ENCODE results near the gene SLAMF8. TPM values are rescaled to one million over a fixed set of nuclear protein-coding genes. Genes with fewer than 3 reads are reported as not detected.

SLAMF8 gene
- total RNA-seq, 1 experiment from 2014 or later = not detected

GRCh38 chr1:159832309-159832708, 5.6 kb downstream of the SLAMF8 start:
- Histone ChIP-seq H3K9me3 (ENCODE audit: control insufficient read depth, insufficient read depth, low read depth, low read length) (no peaks in the 10 kb centered on the region), H3K4me1 (ENCODE audit: control insufficient read depth, insufficient read depth, low read length) (no peaks in the 10 kb centered on the region), H3K36me3 (ENCODE audit: control insufficient read depth, insufficient read depth, low read length) (no peaks in the 10 kb centered on the region), H3K27me3 (ENCODE audit: control insufficient read depth, insufficient read depth, low read length) (no peaks in the 10 kb centered on the region), H3K27ac (ENCODE audit: low read length) (no peak overlapping the region), H3K4me3 (ENCODE audit: low read depth in 2 of 2, low read length in 2 of 2) (no peak overlapping the region)
- no TSS peak for BruUV-seq (replicated peaks)
- ChIA-PET CTCF (no interaction called here), POLR2A (no interaction called here)
- DNase-seq (ENCODE audit: low read depth, low spot score) = no peak
- intact Hi-C loops (cut with micrococcal nuclease; ENCODE audit: unreplicated experiment) = no loop called here
- no peak for TF ChIP-seq SIN3A (IDR thresholded peaks at IDR 0.05; ENCODE audit: borderline replicate concordance, insufficient read depth, low read depth, low read length)
- TF ChIP-seq TCF7L2 (IDR thresholded peaks at IDR 0.05; ENCODE audit: low read depth, low read length) = no peak
- no peak for TF ChIP-seq REST (IDR thresholded peaks at IDR 0.05; ENCODE audit: insufficient read depth in 1 of 2, low read depth in 2 of 2, low read length in 1 of 2)
- TF ChIP-seq POLR2AphosphoS5 (IDR thresholded peaks at IDR 0.05; ENCODE audit: low read depth, low read length) = no peak
- no peak for TF ChIP-seq CTCF (IDR thresholded peaks at IDR 0.05)
- in situ Hi-C loops (cut with HindIII; ENCODE audit: low pct_unique_long_range_greater_than_20kb, low sequenced_read_pairs) = no loop called here
- no peak for ATAC-seq

- intact Hi-C loops (cut with micrococcal nuclease; ENCODE audit: unreplicated experiment) (no loop called here), in situ Hi-C loops (cut with HindIII; ENCODE audit: low pct_unique_long_range_greater_than_20kb, low sequenced_read_pairs) (no loop called here)
- CTCF ChIA-PET = no interaction called here
- DNase-seq (ENCODE audit: low read depth, low spot score) = no peak
- H3K27me3 ChIP-seq (ENCODE audit: control insufficient read depth, insufficient read depth, low read length) = no peaks in the 10 kb centered on the region
- no peaks in the 10 kb centered on the region for H3K36me3 ChIP-seq (ENCODE audit: control insufficient read depth, insufficient read depth, low read length)
- H3K27ac ChIP-seq (ENCODE audit: low read length) = no peak overlapping the region
- POLR2A ChIA-PET = no interaction called here
- no peak for ATAC-seq
- BruUV-seq (replicated peaks) = no TSS peak
- TF ChIP-seq REST (IDR thresholded peaks at IDR 0.05; ENCODE audit: insufficient read depth in 1 of 2, low read depth in 2 of 2, low read length in 1 of 2) (no peak), TCF7L2 (IDR thresholded peaks at IDR 0.05; ENCODE audit: low read depth, low read length) (no peak), POLR2AphosphoS5 (IDR thresholded peaks at IDR 0.05; ENCODE audit: low read depth, low read length) (no peak), SIN3A (IDR thresholded peaks at IDR 0.05; ENCODE audit: borderline replicate concordance, insufficient read depth, low read depth, low read length) (no peak), CTCF (IDR thresholded peaks at IDR 0.05) (no peak)
- no peak overlapping the region for H3K4me3 ChIP-seq (ENCODE audit: low read depth in 2 of 2, low read length in 2 of 2)
- no peaks in the 10 kb centered on the region for H3K4me1 ChIP-seq (ENCODE audit: control insufficient read depth, insufficient read depth, low read length)
- H3K9me3 ChIP-seq (ENCODE audit: control insufficient read depth, insufficient read depth, low read depth, low read length) = no peaks in the 10 kb centered on the region
Observed at GRCh38 chr1:159835356-159835755, 8.7 kb downstream of the SLAMF8 start.

Measured in Panc1 (cell line).